Measurements from ENCODE around the gene KIAA0825. TPM values are rescaled to one million over a fixed set of nuclear protein-coding genes. Genes with fewer than 3 reads are reported as not detected.

Gene KIAA0825
- total and polyA plus RNA-seq, 8 donors: 5.1 to 6.9 (median 6.5) TPM

DNA sequence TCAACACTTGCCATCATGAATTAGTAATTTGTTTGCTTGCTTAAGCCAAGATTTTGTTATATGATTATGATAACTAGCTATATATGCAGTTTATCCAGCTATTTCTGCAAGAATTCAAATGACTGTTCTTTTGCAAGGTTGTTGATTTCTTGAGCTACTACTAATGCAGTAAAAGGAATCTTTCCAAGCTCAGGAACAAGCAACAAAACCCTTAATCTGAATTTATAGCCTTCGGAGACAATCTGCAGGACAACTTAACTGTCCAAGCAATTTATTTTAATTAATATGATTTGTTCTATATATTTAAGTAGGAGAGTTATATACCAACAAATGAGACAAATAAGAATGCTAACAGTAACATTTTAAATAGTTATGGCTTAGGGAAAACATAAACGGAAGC is 450.3 kb downstream of the KIAA0825 start:
- no peak for TF ChIP-seq CTCF (IDR thresholded peaks at IDR 0.05)
- DNase-seq: no peak
- H3K27me3 ChIP-seq: no peaks in the 10 kb centered on the region
- no peak overlapping the region for H3K4me3 ChIP-seq
- no peaks in the 10 kb centered on the region for H3K36me3 ChIP-seq
- H3K4me1 ChIP-seq: no peaks in the 10 kb centered on the region
- intact Hi-C loops (cut with DNase I): no loop called here
- ATAC-seq: no peak
- H3K9me3 ChIP-seq: no peaks in the 10 kb centered on the region
- no peak overlapping the region for H3K27ac ChIP-seq

DNA sequence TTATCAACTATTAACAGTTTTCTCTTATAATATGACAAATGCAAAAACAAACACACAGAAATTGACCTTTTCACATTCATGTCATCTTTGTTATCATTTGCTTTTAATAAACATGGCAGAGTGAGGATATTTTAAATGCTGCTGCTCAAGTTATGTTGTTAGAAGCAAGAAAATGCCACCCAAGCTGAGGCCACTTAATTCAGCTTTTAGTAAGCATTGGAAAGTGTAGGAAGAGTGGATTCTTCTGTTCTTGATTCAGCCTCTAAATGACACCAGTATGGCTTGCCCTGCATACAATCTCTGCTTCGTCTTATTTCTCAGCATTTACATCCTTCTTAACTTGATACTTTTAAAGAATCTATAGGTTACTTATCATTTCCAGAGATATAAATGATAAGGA is 456.6 kb downstream of the KIAA0825 start:
- Histone ChIP-seq H3K27me3 (no peaks in the 10 kb centered on the region), H3K4me1 (no peaks in the 10 kb centered on the region), H3K4me3 (no peak overlapping the region), H3K9me3 (no peaks in the 10 kb centered on the region), H3K36me3 (no peaks in the 10 kb centered on the region), H3K27ac (no peak overlapping the region)
- TF ChIP-seq CTCF (IDR thresholded peaks at IDR 0.05): no peak
- ATAC-seq (no peak), DNase-seq (peak in 2 of 4 donors; percentile 37 to 44)
- intact Hi-C loops (cut with DNase I): no loop called here

- intact Hi-C loops (cut with DNase I): no loop called here
- H3K4me1 ChIP-seq: peaks cover 0 to 6% of the 10 kb centered on the region in 2 donors
Measured at GRCh38 chr5:94159144-94159543, 459.3 kb downstream of the KIAA0825 start.

DNA sequence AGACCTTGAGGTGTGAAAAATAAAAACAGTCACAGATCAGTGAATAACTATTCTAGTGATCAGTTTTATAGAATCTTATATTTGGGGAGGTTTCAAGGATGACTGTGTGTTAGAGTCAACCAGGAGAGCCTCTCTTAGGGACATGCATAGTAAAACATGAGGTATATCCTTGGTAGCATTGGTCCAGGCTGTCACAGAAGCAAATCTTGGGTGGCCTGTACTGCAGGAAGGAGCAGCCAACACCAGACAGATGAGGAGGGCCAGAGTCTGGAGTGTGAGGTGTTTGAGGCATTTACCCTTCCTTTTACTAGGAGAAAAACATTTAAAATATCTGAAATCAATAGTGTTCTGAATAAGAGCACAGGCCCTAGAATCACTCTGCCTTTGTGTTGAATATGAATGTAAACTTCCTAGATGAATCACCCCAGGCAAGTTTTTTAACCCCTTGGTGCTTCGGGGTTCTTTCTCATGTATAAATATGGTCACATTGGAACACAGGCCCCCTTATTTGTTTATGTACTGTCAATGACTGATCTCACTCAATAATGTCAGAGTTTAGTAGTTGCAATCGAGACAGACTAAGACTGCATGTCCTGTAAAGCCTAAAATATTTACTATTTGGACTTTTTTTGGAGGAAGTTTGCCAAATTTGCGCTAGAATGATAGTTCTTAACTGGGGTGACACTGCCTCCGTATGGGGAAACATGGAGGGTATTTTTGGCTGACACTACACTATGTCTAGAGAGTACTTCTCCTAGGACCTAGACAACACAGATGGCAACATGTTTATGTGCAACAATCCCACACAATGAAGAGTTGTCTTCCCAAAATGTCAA is 460.5 kb downstream of the KIAA0825 start:
- H3K36me3 ChIP-seq: no peaks in the 10 kb centered on the region
- peak in 2 of 4 donors; percentile 33 to 47 for DNase-seq
- H3K27me3 ChIP-seq: no peaks in the 10 kb centered on the region
- intact Hi-C loops (cut with DNase I): no loop called here
- peaks cover 0 to 6% of the 10 kb centered on the region in 2 donors for H3K4me1 ChIP-seq
- ATAC-seq: no peak
- no peak overlapping the region for H3K27ac ChIP-seq
- TF ChIP-seq CTCF (IDR thresholded peaks at IDR 0.05): no peak
- no peak overlapping the region for H3K4me3 ChIP-seq
- H3K9me3 ChIP-seq: no peaks in the 10 kb centered on the region

More at GRCh38 chr5:94159144-94159543, 459.3 kb downstream of the KIAA0825 start:
- H3K36me3 ChIP-seq: no peaks in the 10 kb centered on the region
- no peak overlapping the region for H3K27ac ChIP-seq
- no peak overlapping the region for H3K4me3 ChIP-seq
- no peaks in the 10 kb centered on the region for H3K9me3 ChIP-seq
- no peak for ATAC-seq
- DNase-seq: no peak
- H3K27me3 ChIP-seq: no peaks in the 10 kb centered on the region
- TF ChIP-seq CTCF (IDR thresholded peaks at IDR 0.05): no peak

DNA sequence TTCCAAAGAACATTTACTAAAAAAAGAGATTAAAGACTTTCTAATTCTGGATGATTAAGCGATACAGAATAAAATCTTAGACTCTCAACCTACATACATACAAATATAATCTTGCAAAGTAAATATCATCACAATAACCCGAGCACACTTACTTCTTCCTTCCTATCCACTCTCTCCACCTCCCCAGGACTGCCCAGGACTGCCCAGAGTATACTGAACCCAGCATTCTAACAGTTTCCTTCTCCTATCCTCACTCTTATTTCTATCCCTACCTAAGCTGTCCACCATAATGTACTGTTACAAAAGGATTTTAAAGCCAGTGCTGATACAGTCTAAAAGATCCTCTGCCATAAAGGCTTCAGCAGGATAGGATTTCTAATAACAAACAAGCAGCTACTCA is 463.7 kb downstream of the KIAA0825 start:
- DNase-seq (no peak), ATAC-seq (peak; percentile 64)
- no peaks in the 10 kb centered on the region for H3K27me3 ChIP-seq
- H3K36me3 ChIP-seq: no peaks in the 10 kb centered on the region
- peaks cover 0 to 6% of the 10 kb centered on the region in 2 donors for H3K4me1 ChIP-seq
- H3K4me3 ChIP-seq: no peak overlapping the region
- no peaks in the 10 kb centered on the region for H3K9me3 ChIP-seq
- intact Hi-C loops (cut with DNase I): no loop called here
- no peak overlapping the region for H3K27ac ChIP-seq
- no peak for TF ChIP-seq CTCF (IDR thresholded peaks at IDR 0.05)
